IMR-90 (cell line): ENCODE measurements around the gene ANKRD63. TPM values are rescaled to one million over a fixed set of nuclear protein-coding genes. Genes with fewer than 3 reads are reported as not detected.

Source experiments
- ATAC-seq: fragments of 200-7000 bp; cut with Tn5 transposase; 2 replicates; pipeline ENCODE4 v1.9.1; 2020; ENCODE audit warnings: low read depth, mild to moderate bottlenecking, moderate library complexity
- BruUV-seq: library from RNA; stranded (reverse); fragments of 400-500 nt; replicated peaks from 2 replicates; lab custom pipeline; 2021; lab: Mats Ljungman, UMichigan
- CTCF ChIA-PET: fragments of 300-600 bp; formaldehyde crosslinking; extraction: SDS; loops from one replicate; lab custom pipeline; 2021; ENCODE audit warnings: antibody characterized with exemption; lab: Yijun Ruan, JAX
- POLR2A ChIA-PET: fragments of 300-600 bp; sonication (Branson Sonifier 250); formaldehyde crosslinking; loops from one replicate; lab custom pipeline; 2022; ENCODE audit warnings: antibody characterized with exemption; ENCODE audit not compliant: unreplicated experiment; lab: Charles Lee
- DNase-seq: peaks from one replicate; pipeline ENCODE4 v3.0.0; 2013
- H2AFZ ChIP-seq: replicated peaks from 2 replicates; pipeline ENCODE3; 2013; ENCODE audit warnings: low read length, mild to moderate bottlenecking; ENCODE audit not compliant: poor library complexity
- H2AK5ac ChIP-seq: 2 replicates; pipeline ENCODE4 v1.6.1; 2013; ENCODE audit warnings: low read depth, low read length, inconsistent platforms
- H2AK9ac ChIP-seq: replicated peaks from 2 replicates; pipeline ENCODE3; 2013; ENCODE audit warnings: mild to moderate bottlenecking, low read depth, low read length, moderate library complexity; ENCODE audit not compliant: poor library complexity
- H2BK120ac ChIP-seq: 2 replicates; pipeline ENCODE4 v1.6.1; 2013; ENCODE audit warnings: low read depth, low read length, inconsistent platforms
- H2BK15ac ChIP-seq: 3 replicates; pipeline ENCODE4 v1.6.1; 2013; ENCODE audit warnings: low read depth, low read length, inconsistent platforms
- H2BK20ac ChIP-seq: 2 replicates; pipeline ENCODE4 v1.6.1; 2013; ENCODE audit warnings: low read depth, mild to moderate bottlenecking, inconsistent platforms, low read length, moderate library complexity
- H2BK5ac ChIP-seq: 2 replicates; pipeline ENCODE4 v1.6.1; 2013; ENCODE audit warnings: mild to moderate bottlenecking, low read depth, low read length, inconsistent platforms; ENCODE audit not compliant: poor library complexity, severe bottlenecking
- H3K14ac ChIP-seq: replicated peaks from 2 replicates; pipeline ENCODE4 v1.6.1; 2013; ENCODE audit warnings: low read depth, low read length, inconsistent platforms
- H3K18ac ChIP-seq: 2 replicates; pipeline ENCODE4 v1.6.1; 2013; ENCODE audit warnings: low read depth, low read length, control low read depth
- H3K23ac ChIP-seq: 2 replicates; pipeline ENCODE4 v1.6.1; 2013; ENCODE audit warnings: low read depth, low read length, inconsistent platforms
- H3K27ac ChIP-seq: 2 replicates; pipeline ENCODE4 v1.5.1; 2013; ENCODE audit warnings: mild to moderate bottlenecking, control low read depth, low read length; ENCODE audit not compliant: insufficient read depth
- H3K27me3 ChIP-seq: 2 replicates; pipeline ENCODE4 v1.6.1; 2013; ENCODE audit warnings: low read length; ENCODE audit not compliant: control insufficient read depth, insufficient read depth
- H3K36me3 ChIP-seq: 2 replicates; pipeline ENCODE4 v1.6.1; 2013; ENCODE audit warnings: low read length, mixed read lengths; ENCODE audit not compliant: control insufficient read depth, insufficient read depth
- H3K4ac ChIP-seq: 2 replicates; pipeline ENCODE4 v1.6.1; 2013; ENCODE audit warnings: low read depth, low read length, inconsistent platforms
- H3K4me1 ChIP-seq: 2 replicates; pipeline ENCODE4 v1.6.1; 2013; ENCODE audit warnings: low read length, mixed read lengths; ENCODE audit not compliant: control insufficient read depth, insufficient read depth
- H3K4me2 ChIP-seq: 2 replicates; pipeline ENCODE4 v1.6.1; 2013; ENCODE audit warnings: low read depth, mild to moderate bottlenecking, control low read depth, low read length, moderate library complexity
- H3K4me3 ChIP-seq: 2 replicates; pipeline ENCODE4 v1.5.1; 2013; ENCODE audit warnings: low read depth, mild to moderate bottlenecking, control low read depth, low read length, moderate library complexity; ENCODE audit not compliant: insufficient read depth
- H3K56ac ChIP-seq: 2 replicates; pipeline ENCODE4 v1.6.1; 2013; ENCODE audit warnings: low read length, inconsistent platforms; ENCODE audit not compliant: insufficient read depth; ENCODE audit errors: extremely low read depth
- H3K79me1 ChIP-seq, 2 experiments: 2 replicates each; pipeline ENCODE4 v1.6.1; 2013; ENCODE audit warnings: low read length in 2 of 2, inconsistent platforms in 1 of 2, low read depth in 1 of 2
- H3K9ac ChIP-seq: 2 replicates; pipeline ENCODE4 v1.6.1; 2013; ENCODE audit warnings: low read depth, low read length, control low read depth
- H3K9me1 ChIP-seq: 2 replicates; pipeline ENCODE4 v1.6.1; 2013; ENCODE audit warnings: low read length, inconsistent platforms; ENCODE audit not compliant: insufficient read depth
- H3K9me3 ChIP-seq: 2 replicates; pipeline ENCODE4 v1.6.1; 2013; ENCODE audit warnings: low read length; ENCODE audit not compliant: control insufficient read depth, insufficient read depth
- H4K20me1 ChIP-seq: 2 replicates; pipeline ENCODE4 v1.6.1; 2013; ENCODE audit warnings: low read length, inconsistent platforms; ENCODE audit not compliant: insufficient read depth
- H4K5ac ChIP-seq: 2 replicates; pipeline ENCODE4 v1.6.1; 2013; ENCODE audit warnings: mild to moderate bottlenecking, low read depth, low read length, control low read depth
- H4K8ac ChIP-seq, 2 experiments: 2 replicates each; pipeline ENCODE4 v1.6.1; 2013; ENCODE audit warnings: low read depth in 2 of 2, low read length in 2 of 2, control low read depth in 1 of 2, inconsistent platforms in 1 of 2
- H4K91ac ChIP-seq: 2 replicates; pipeline ENCODE4 v1.6.1; 2013; ENCODE audit warnings: low read depth, low read length, inconsistent platforms; ENCODE audit not compliant: insufficient read depth
- BHLHE40 ChIP-seq: fragments of 150-350 bp; IDR thresholded peaks from 2 replicates; pipeline ENCODE4 v1.6.1; 2016; ENCODE audit warnings: mild to moderate bottlenecking, low read depth, low read length
- CEBPB ChIP-seq: IDR thresholded peaks from 2 replicates; pipeline ENCODE4 v1.6.1; 2012; ENCODE audit warnings: low read depth, low read length, improper control_type of control experiment
- CHD1 ChIP-seq: IDR thresholded peaks from 2 replicates; pipeline ENCODE4 v1.6.1; 2012; ENCODE audit warnings: low read depth, low read length, improper control_type of control experiment
- FOS ChIP-seq: fragments of 150-350 bp; IDR thresholded peaks from 2 replicates; pipeline ENCODE4 v1.6.1; 2016; ENCODE audit warnings: low read depth, low read length
- MAFK ChIP-seq: IDR thresholded peaks from 2 replicates; pipeline ENCODE4 v1.6.1; 2012; ENCODE audit warnings: low read depth, low read length, improper control_type of control experiment
- MAZ ChIP-seq: IDR thresholded peaks from 2 replicates; pipeline ENCODE4 v1.6.1; 2012; ENCODE audit warnings: low read depth, mild to moderate bottlenecking, low read length, improper control_type of control experiment, moderate library complexity, borderline replicate concordance
- MXI1 ChIP-seq: IDR thresholded peaks from 2 replicates; pipeline ENCODE4 v1.6.1; 2012; ENCODE audit warnings: low read depth, mild to moderate bottlenecking, low read length, moderate library complexity, borderline replicate concordance
- NFE2L2 ChIP-seq: fragments of 150-350 bp; IDR thresholded peaks from 2 replicates; pipeline ENCODE4 v1.6.1; 2016; ENCODE audit warnings: low read depth, mild to moderate bottlenecking, low read length
- POLR2A ChIP-seq: IDR thresholded peaks from 2 replicates; pipeline ENCODE4 v1.6.1; 2012; ENCODE audit warnings: mild to moderate bottlenecking, low read depth, low read length
- RAD21 ChIP-seq: IDR thresholded peaks from 2 replicates; pipeline ENCODE4 v1.6.1; 2012; ENCODE audit warnings: low read length, improper control_type of control experiment
- RCOR1 ChIP-seq: IDR thresholded peaks from 2 replicates; pipeline ENCODE4 v1.6.1; 2012; ENCODE audit warnings: mild to moderate bottlenecking, low read length, improper control_type of control experiment; ENCODE audit not compliant: insufficient replicate concordance
- RFX5 ChIP-seq: IDR thresholded peaks from 2 replicates; pipeline ENCODE4 v1.8.0; 2012; ENCODE audit warnings: low read depth, mild to moderate bottlenecking, low read length, moderate library complexity
- SMC3 ChIP-seq: fragments of 150-350 bp; IDR thresholded peaks from 2 replicates; pipeline ENCODE4 v1.6.1; 2016; ENCODE audit warnings: low read depth, mild to moderate bottlenecking, antibody characterized with exemption, low read length, moderate library complexity
- USF2 ChIP-seq: fragments of 150-350 bp; IDR thresholded peaks from 2 replicates; pipeline ENCODE4 v1.6.1; 2017; ENCODE audit warnings: mild to moderate bottlenecking, antibody characterized with exemption, low read length, low read depth
- WGBS, 2 experiments: methylation state at CpG; one replicate each; pipeline versions ENCODE4 v1.1.5 to v1.1.7; 2013; ENCODE audit warnings: missing lambda C conversion rate in 2 of 2; ENCODE audit not compliant: insufficient read length in 1 of 2; ENCODE audit errors: extremely low coverage in 2 of 2; 5-methylcytosine and 5-hydroxymethylcytosine counted together
- dilution Hi-C: fragments of 300-500 bp; cut with HindIII; formaldehyde crosslinking; loops from one replicate; pipeline ENCODE4 v1.14.3; 2018; ENCODE audit warnings: low sequenced_read_pairs; ENCODE audit not compliant: unreplicated experiment
- in situ Hi-C: fragments of 300-500 bp; cut with MboI; formaldehyde crosslinking; loops from 3 replicates; pipeline ENCODE4 v1.14.3; 2019; ENCODE audit warnings: low sequenced_read_pairs, inconsistent platforms, mixed read lengths
- intact Hi-C: fragments of 100-400 bp; cut with micrococcal nuclease; formaldehyde crosslinking; loops from 2 replicates; pipeline ENCODE4 v1.10.0; 2022
- polyA plus RNA-seq, 3 experiments: library from polyadenylated mRNA; depleted of rRNA; stranded (reverse); fragments of >200 nt; gene quantifications; 2 replicates each; pipeline ENCODE4 v1.2.3, GENCODE V29; 2012; ENCODE audit warnings: low replicate concordance in 1 of 3
- total RNA-seq: library from RNA; depleted of rRNA; stranded (reverse); fragments of >200 nt; gene quantifications from 2 replicates; pipeline ENCODE4 v1.2.3, GENCODE V29; 2012
- TF ChIP-seq, protein P1 (sequence below): fragments of 150-350 bp; IDR thresholded peaks from 2 replicates; pipeline ENCODE4 v1.6.1; 2016; ENCODE audit warnings: low read depth, mild to moderate bottlenecking, low read length, moderate library complexity, borderline replicate concordance
- TF ChIP-seq, protein P2 (sequence below): conservative IDR thresholded peaks from 2 replicates; pipeline ENCODE4 v1.5.1; 2012; ENCODE audit warnings: mild to moderate bottlenecking, low read depth, low read length, improper control_type of control experiment

Gene ANKRD63
- total and polyA plus RNA-seq, 2 of the 4 experiments (the other 2 are of a cell fraction): not detected

DNA sequence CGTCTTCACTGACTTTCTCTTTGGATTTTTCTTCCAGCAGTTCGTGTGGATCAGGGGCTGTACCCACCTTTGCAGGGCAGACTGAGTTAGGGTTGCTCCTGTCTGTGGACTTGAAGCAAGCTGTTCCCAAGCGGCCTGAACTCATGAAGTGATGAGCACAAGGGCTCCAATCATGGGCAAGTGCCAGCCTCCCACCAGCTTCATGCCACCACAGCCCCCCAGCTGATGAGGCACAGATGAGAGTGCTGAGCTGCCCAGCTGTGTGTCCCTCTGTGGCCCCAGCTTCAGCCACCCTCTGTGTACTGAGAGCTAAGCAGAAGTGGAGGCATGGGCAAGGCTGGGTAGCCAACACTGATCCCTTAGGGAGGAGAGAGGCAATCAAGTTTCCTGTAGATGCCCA is 28.1 kb upstream of the ANKRD63 start:
- Histone ChIP-seq H3K79me1 (no peaks in the 10 kb centered on the region), H4K91ac (no peak overlapping the region), H3K27ac (no peak overlapping the region), H3K4me3 (no peak overlapping the region), H4K5ac (no peak overlapping the region), H3K9me1 (no peaks in the 10 kb centered on the region), H3K4me1 (peaks cover 6% of the 10 kb centered on the region), H4K8ac (no peak overlapping the region), H3K36me3 (no peaks in the 10 kb centered on the region), H3K4ac (no peak overlapping the region), H3K14ac (no peak overlapping the region), H2BK5ac (no peak overlapping the region), H2BK120ac (no peak overlapping the region), H3K23ac (no peak overlapping the region), H3K56ac (no peak overlapping the region), H3K18ac (no peak overlapping the region), H4K20me1 (no peaks in the 10 kb centered on the region), H2AK9ac (no peak overlapping the region), H2AK5ac (no peak overlapping the region), H3K9me3 (no peaks in the 10 kb centered on the region), H3K9ac (no peak overlapping the region), H3K27me3 (peaks cover 53% of the 10 kb centered on the region), H3K4me2 (no peak overlapping the region), H2AFZ (no peak overlapping the region), H2BK15ac (no peak overlapping the region), H2BK20ac (no peak overlapping the region)
- ATAC-seq (no peak), DNase-seq (no peak)
- ChIA-PET POLR2A (no interaction called here), CTCF (interaction anchor here (0.6 to 1.1 kb wide), 2 partner anchors 14 to 86 kb away, joined by 4 to 5 read pairs; no protein-coding TSS in a partner anchor)
- in situ Hi-C loops: no loop called here
- no TSS peak for BruUV-seq
- 20% methylated on average over 1 of the region's 3 CpGs; no CpG with 5 or more reads in 1 of the 2 experiments for WGBS, 2 experiments
- intact Hi-C loops: loop anchor here (1.0 to 2.0 kb wide), 2 partner anchors 32 to 94 kb away; no protein-coding TSS in a partner anchor
- dilution Hi-C loops: no loop called here
- TF ChIP-seq MAFK (no peak), CHD1 (no peak), MXI1 (no peak), NFE2L2 (no peak), SMC3 (no peak), CEBPB (no peak), RCOR1 (no peak), RAD21 (no peak), FOS (no peak), MAZ (no peak), BHLHE40 (no peak), USF2 (no peak), RFX5 (no peak), POLR2A (no peak)
- TF ChIP-seq, protein P1, sequence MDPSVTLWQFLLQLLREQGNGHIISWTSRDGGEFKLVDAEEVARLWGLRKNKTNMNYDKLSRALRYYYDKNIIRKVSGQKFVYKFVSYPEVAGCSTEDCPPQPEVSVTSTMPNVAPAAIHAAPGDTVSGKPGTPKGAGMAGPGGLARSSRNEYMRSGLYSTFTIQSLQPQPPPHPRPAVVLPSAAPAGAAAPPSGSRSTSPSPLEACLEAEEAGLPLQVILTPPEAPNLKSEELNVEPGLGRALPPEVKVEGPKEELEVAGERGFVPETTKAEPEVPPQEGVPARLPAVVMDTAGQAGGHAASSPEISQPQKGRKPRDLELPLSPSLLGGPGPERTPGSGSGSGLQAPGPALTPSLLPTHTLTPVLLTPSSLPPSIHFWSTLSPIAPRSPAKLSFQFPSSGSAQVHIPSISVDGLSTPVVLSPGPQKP: no peak
- TF ChIP-seq, protein P2, sequence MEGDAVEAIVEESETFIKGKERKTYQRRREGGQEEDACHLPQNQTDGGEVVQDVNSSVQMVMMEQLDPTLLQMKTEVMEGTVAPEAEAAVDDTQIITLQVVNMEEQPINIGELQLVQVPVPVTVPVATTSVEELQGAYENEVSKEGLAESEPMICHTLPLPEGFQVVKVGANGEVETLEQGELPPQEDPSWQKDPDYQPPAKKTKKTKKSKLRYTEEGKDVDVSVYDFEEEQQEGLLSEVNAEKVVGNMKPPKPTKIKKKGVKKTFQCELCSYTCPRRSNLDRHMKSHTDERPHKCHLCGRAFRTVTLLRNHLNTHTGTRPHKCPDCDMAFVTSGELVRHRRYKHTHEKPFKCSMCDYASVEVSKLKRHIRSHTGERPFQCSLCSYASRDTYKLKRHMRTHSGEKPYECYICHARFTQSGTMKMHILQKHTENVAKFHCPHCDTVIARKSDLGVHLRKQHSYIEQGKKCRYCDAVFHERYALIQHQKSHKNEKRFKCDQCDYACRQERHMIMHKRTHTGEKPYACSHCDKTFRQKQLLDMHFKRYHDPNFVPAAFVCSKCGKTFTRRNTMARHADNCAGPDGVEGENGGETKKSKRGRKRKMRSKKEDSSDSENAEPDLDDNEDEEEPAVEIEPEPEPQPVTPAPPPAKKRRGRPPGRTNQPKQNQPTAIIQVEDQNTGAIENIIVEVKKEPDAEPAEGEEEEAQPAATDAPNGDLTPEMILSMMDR: no peak
